Stimulated activated CD8-positive, alpha-beta memory T cell treated with anti-CD3 and anti-CD28 coated beads, Interleukin-15, amount 100 ng/mL, for 24 hours (primary cell): ENCODE data around the gene KIF26B.
"Not testable (repeated sequence)": the region's sequence is repeated elsewhere in the genome, so short reads cannot be mapped to it uniquely, and the experiment has no call there.

Experiments used
- DNase-seq: peaks from one replicate; pipeline ENCODE4 v3.0.0-alpha.2; 2020; ENCODE audit warnings: low read depth

Gene KIF26B

GRCh38 chr1:245279346-245279745, 124.6 kb downstream of the KIF26B start:
- DNase-seq = no peak

DNA sequence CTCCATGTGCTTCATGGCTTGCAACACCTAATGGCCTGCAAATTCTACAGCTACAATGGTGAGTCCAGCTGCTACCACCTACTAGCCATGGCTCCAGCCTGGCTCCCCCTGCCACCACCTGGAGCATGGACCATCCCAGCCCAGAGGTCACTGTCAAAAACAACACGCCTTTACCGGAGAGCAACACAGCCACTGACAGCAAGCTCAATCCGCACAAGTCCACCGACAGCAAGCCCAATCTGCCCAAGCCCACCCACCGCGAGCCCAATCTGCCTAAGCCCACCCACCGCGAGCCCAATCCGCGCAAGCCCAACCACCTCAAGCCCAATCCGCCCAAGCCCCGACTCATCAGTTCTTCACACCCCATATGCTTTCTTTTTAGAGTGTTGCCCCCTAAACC, 128.2 kb downstream of the KIF26B start:
- DNase-seq = no peak

DNA sequence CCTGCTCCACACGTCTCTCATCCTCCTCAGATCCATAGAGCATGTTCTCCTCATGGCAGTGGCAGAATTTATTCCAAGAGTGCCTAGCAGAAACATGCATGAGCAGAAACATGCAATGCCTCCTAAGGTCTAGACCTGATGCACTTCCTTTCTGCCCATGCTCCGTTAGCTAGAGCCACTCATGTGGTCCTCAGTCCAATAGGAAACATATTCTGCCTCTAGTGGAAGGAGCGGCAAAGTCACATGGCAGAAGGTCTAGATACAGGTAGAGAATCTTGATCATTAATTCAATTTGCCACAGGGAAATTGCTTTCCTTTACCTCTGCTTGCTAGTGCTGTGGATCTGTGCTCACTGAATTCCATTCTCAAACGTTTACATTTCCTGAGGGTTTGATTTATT, 130.4 kb downstream of the KIF26B start:
- DNase-seq = no peak

GRCh38 chr1:245288796-245289195, 134.0 kb downstream of the KIF26B start:
- DNase-seq = no peak

DNA sequence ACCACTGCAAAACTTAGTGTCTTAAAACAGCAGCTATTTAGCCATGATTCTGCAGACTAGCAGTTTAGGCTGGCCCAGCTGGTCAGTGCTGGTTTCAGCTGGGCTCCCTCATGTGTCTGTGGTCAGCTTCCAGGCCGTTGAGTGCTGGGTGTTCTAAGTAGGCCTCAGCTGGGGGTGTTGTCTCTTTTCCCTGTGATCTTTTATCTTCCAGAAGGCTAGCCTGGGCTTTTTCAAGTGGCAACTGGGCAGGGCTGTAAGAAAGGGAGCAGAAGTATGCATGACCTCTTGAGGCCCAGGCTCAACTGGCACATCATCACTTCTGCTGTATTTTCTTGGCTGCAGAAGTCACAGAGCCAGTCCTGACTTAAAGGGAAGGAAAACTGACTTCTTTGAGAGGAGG, 136.1 kb downstream of the KIF26B start:
- DNase-seq = no peak

DNA sequence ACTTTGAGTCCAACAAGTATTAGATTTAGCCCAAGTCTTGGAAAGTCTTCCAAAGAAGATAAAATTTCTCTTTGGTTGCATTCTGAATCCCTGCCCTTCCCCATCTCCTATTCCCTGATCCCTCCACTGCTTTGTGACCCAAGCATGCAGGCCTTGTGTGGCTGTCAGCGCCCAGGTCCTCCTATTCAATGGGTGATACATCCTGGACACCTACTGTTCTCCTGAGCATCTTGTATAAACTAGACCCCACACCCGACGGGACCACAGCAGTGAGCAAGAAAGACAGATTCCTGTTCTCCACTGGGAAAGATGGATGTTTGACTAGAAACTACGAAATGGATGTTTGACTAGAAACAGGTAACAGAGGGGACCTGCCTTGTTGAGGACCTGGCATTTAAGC, 136.6 kb downstream of the KIF26B start:
- no peak for DNase-seq

GRCh38 chr1:245292141-245292540, 137.4 kb downstream of the KIF26B start:
- DNase-seq = no peak

DNA sequence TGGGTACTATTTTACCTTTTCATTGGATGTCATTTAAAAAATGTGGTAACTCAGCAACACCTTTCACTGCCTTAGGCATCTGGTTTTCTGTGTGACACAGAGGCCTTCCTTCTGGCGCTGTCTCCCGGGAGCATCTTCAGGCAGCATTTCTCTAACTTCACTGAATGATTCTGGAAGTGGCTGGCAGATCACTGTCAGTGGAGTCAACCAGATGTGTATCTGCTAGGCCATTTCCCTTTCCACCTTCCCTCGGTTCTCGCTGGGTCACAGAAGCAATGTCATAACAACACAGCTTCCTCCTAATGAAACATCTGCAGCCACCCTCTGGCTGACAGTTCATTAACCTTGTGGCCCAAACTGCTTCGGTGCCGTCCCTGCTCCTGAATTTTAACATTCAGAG, 137.8 kb downstream of the KIF26B start:
- no peak for DNase-seq

GRCh38 chr1:245294020-245294419, 139.2 kb downstream of the KIF26B start:
- no peak for DNase-seq

DNA sequence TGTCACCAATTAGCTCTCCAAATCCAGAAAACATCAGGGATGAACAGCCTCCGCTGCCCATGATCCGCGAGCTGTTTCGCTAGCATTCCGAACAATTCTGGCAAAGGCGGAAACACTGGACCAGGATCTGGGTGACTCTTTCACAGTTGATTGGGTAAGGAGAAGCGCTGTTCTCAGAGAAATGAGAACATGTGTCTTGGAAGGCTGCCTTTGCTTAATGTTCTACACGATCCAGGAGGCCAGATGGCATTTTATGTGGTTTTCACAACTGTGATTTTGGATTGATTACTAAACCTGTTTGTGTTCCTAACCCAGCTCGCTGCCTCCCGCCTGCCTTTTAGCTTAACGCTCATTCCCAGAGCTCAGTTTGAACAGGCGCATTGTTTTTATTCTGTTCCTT, 144.0 kb downstream of the KIF26B start:
- DNase-seq = no peak

DNA sequence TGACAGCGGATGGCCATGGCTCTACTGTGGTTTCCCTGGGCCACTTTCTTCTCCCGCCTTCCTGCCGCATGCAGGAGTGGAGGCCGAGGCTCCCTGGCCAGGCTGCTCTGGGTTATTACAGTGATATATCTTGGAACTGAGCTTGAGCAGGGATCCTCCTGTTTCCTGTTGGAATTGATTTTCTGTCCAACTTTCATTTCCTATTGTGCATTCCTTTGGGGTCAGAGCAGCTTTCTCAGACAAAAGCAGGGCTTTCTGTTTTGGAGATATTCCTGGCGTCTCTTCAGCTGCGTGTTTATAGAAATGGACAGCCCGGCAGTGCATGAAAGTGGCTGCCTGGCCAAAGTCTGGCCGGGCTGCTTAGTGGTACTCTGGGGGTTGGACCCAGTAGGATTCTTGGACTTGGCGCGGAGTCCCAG, 146.4 kb downstream of the KIF26B start:
- no peak for DNase-seq

DNA sequence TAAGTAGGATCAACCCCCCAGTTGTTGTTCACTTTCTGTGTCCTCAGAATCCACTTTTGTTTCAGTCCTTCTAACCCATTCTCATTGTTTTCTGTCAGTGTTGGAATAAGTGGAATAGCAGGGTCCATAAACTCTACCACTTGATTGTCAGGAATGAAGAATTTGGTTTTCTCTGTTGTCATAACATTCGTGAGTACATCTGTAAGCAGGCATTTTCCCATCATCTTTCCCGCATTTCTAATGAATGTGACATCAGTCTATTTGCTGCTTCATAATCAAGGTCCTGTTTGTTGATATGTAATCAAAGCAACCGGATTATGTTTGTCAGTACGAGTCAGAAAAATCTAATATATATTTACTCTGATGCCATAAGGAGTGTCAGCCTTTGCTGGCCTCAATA, 147.1 kb downstream of the KIF26B start:
- no peak for DNase-seq

- no peak for DNase-seq
Observed at GRCh38 chr1:245304698-245305097, 149.9 kb downstream of the KIF26B start.

DNA sequence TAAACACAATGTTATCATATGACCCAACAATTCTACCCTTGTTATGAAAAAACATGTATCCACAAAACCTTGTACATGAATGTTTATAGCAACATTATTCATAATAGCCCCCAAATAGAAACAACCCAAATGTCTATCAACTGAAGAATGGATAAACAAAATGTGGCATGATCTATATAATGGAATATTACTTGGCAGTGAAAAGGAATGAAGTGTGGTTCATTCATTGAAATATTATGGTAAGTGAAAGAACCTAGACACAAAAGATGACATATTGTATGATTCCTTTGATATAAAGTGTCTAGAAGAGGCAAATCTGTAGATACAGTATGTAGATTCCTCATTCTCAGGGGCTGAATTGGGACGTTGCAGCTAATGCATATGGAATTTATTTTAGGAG, 151.2 kb downstream of the KIF26B start:
- no peak for DNase-seq

DNA sequence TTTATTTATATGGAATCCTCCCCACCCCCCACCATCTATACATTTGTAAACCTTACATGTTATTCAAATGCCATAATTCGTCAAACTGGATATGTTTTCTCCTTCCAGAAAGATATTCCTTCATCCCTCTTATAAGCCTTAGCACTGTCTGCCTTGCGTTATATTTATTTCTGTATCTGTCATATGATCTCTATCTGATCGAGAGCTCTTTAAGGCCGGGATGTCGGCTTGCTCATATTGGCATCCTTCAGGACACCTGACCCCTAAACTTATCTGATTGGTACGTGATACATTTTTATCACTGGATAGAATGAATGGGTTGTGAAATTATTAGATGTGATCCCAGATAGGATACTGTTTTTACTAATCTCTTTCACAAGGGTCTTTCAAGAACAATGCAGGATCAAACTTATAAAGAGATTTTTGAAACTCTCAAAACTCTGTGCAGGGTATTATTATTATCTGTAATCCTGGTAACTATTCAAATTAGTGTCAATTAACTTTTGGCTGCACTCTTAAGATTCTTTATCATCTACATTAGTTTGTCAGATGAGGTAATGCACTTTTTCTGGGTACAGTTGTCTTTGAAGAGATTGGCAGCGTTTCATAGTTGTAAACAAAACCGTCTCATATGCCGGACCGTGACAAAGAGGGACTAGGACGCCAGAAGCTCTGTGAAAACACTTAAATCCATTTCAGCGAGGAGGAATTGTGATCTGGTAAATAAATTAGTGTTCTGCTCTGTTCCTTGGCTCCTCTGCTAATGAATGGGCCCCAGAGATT, 152.0 kb downstream of the KIF26B start:
- DNase-seq = no peak

- DNase-seq = no peak
Observed at GRCh38 chr1:245310571-245311531, 156.1 kb downstream of the KIF26B start.

DNA sequence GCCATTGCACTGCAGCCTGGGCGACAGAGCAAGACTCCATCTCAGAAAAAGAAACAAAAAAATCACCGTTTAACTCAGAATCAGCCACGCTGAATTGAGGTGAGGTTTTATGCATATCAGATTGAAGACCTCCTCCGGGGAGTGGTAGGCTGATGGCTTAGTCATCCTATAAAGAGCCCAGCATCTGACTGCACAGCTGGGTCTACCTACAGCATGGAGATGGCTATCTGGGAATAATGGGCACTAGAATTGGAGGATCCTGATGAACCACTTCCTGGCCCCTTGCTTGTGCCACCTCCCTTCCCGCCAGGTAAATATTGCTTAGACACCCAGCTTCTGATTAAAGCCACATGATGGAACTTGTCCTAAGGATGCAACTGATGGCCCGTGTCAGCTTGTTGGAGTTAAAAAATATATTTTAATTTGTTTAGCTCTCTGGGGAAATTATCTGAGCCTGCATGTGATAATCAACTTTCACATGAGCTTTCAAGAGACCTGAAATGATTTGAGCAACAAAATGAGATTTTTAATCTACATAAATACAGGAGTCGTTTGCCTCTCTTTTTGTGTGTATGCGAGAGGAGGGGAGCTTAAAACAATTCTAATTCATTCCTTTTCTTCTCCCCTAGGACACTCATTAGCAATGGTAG, 157.2 kb downstream of the KIF26B start:
- DNase-seq = no peak

DNA sequence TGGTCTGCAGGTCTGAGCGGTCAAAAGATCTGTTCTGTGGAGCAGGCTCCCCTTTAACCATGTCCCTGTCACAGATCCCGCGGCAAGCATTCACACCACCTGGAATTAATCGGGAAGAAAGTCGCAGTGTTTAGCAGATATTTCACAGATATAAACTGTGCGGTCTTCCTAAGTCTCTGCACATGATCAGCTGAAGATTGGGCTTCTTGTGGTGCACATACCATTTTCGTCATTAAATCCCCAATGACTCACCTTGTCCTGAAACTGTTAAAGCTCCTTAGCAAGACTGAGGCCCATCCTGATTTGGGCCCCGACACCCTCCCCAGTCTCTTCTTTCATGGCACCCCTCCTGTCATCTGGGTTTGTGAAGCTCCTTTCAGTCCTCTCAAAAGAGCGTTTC, 158.8 kb downstream of the KIF26B start:
- DNase-seq = no peak

- DNase-seq = no peak
Observed at GRCh38 chr1:245316784-245317183, 162.0 kb downstream of the KIF26B start.

- DNase-seq = no peak
Observed at GRCh38 chr1:245317217-245317616, 162.4 kb downstream of the KIF26B start.

- DNase-seq = no peak
Observed at GRCh38 chr1:245319094-245319493, 164.3 kb downstream of the KIF26B start.

DNA sequence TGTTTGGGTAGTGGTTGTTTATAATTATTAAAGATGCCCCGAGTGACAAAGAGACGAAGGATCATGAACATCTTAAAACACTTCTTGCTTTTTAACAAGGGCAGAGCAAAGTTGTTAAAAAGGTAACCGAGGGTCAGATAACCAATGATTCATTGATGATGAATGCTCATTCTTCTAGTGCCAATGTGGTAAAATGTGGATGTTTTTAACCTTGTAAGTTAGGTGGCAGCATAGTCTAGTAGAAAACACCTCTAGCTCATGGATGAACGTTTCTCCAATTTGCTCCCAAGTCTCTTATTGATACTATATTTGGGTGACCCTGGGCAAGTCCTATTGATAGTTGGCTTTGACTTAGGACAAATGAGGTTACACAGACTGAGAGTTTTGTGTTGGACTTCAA, 167.9 kb downstream of the KIF26B start:
- no peak for DNase-seq

DNA sequence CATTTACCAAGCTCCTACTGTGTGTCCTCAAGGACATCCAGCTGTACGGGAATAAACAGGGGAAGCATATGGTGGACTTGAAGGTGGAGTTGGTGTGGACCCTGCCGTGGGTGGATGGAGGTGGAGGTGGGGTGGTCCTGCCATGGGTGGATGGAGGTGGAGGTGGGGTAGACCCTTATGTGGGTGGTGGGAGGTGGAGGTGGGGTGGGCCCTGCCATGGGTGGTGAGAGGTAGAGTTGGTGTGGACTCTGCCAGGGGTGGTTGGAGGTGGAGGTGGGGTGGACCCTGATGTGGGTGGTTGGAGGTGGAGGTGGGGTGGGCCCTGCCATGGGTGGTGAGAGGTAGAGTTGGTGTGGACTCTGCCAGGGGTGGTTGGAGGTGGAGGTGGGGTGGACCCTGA, 169.0 kb downstream of the KIF26B start:
- not testable (repeated sequence) for DNase-seq
